Osteoblast (primary cell): ENCODE data around the gene LRRC56. TPM values are rescaled to one million over a fixed set of nuclear protein-coding genes. Genes with fewer than 3 reads are reported as not detected.
A peak's percentile ranks its signal among the peaks of the same experiment; 100 is the strongest.

ENCODE experiments used
- DNase-seq: peaks from one replicate; pipeline ENCODE4 v3.0.0; 2011; ENCODE audit warnings: low spot score, mixed read lengths; ENCODE audit not compliant: insufficient read length; ENCODE audit errors: missing footprints
- H2AFZ ChIP-seq: 2 replicates; pipeline ENCODE4 v1.6.0; 2011; ENCODE audit warnings: mild to moderate bottlenecking, low read length
- H3K27ac ChIP-seq: 2 replicates; pipeline ENCODE4 v1.5.1; 2011; ENCODE audit warnings: mild to moderate bottlenecking, low read depth, low read length, moderate library complexity
- H3K27me3 ChIP-seq: 2 replicates; pipeline ENCODE4 v1.6.0; 2012; ENCODE audit warnings: mild to moderate bottlenecking, control low read depth, inconsistent platforms, low read length, moderate library complexity; ENCODE audit not compliant: insufficient read depth
- H3K36me3 ChIP-seq: 2 replicates; pipeline ENCODE4 v1.5.1; 2011; ENCODE audit warnings: mild to moderate bottlenecking, low read length, control low read depth, moderate library complexity; ENCODE audit not compliant: insufficient read depth
- H3K4me1 ChIP-seq: 2 replicates; pipeline ENCODE4 v1.5.1; 2011; ENCODE audit warnings: mild to moderate bottlenecking, low read length, control low read depth, moderate library complexity; ENCODE audit not compliant: insufficient read depth
- H3K4me2 ChIP-seq: 2 replicates; pipeline ENCODE4 v1.6.0; 2011; ENCODE audit warnings: mild to moderate bottlenecking, low read length; ENCODE audit not compliant: insufficient read depth
- H3K4me3 ChIP-seq: fragments of 200-600 bp; sonication (generic); 3 replicates; pipeline ENCODE4 v1.5.1; 2012; ENCODE audit warnings: mild to moderate bottlenecking, low read length, inconsistent platforms; ENCODE audit not compliant: insufficient read depth
- H3K79me2 ChIP-seq: 2 replicates; pipeline ENCODE4 v1.6.0; 2012; ENCODE audit warnings: mild to moderate bottlenecking, low read length, control low read depth, inconsistent platforms; ENCODE audit not compliant: insufficient read depth
- H3K9me3 ChIP-seq: 2 replicates; pipeline ENCODE4 v1.5.1; 2011; ENCODE audit warnings: low read depth, low read length, control low read depth
- H4K20me1 ChIP-seq: 2 replicates; pipeline ENCODE4 v1.6.0; 2012; ENCODE audit warnings: mild to moderate bottlenecking, low read length, control low read depth; ENCODE audit not compliant: insufficient read depth
- CTCF ChIP-seq: IDR thresholded peaks from 2 replicates; pipeline ENCODE4 v1.5.1; 2011; ENCODE audit warnings: mild to moderate bottlenecking, low read depth, low read length, moderate library complexity; ENCODE audit errors: extremely low read depth
- total RNA-seq: library from RNA; depleted of rRNA; stranded (reverse); fragments of >200 nt; gene quantifications from 2 replicates; pipeline ENCODE4 v1.2.3, GENCODE V29; 2012

The LRRC56 gene
- total RNA-seq, 1 donor = 1.1 TPM

GRCh38 chr11:574632-575312, 37.4 kb downstream of the LRRC56 start:
- no peaks in the 10 kb centered on the region for H3K36me3 ChIP-seq
- H3K4me3 ChIP-seq = peak overlapping the region; percentile 74
- peaks cover 12% of the 10 kb centered on the region for H3K4me1 ChIP-seq
- H3K27ac ChIP-seq = no peak overlapping the region
- H3K79me2 ChIP-seq = peaks cover 31% of the 10 kb centered on the region
- no peak for TF ChIP-seq CTCF
- peak; percentile 90 for DNase-seq
- H3K9me3 ChIP-seq = no peaks in the 10 kb centered on the region
- H3K27me3 ChIP-seq = peaks cover 6% of the 10 kb centered on the region
- H2AFZ ChIP-seq = no peak overlapping the region
- H3K4me2 ChIP-seq = peak overlapping the region; percentile 86
- peaks cover 29% of the 10 kb centered on the region for H4K20me1 ChIP-seq

- peaks cover 12% of the 10 kb centered on the region for H3K4me1 ChIP-seq
- peak overlapping the region; percentile 74 for H3K4me3 ChIP-seq
- no peaks in the 10 kb centered on the region for H3K36me3 ChIP-seq
- peak overlapping the region; percentile 67 for H2AFZ ChIP-seq
- peaks cover 36% of the 10 kb centered on the region for H4K20me1 ChIP-seq
- no peak for DNase-seq
- peaks cover 6% of the 10 kb centered on the region for H3K27me3 ChIP-seq
- no peak for TF ChIP-seq CTCF
- peaks cover 38% of the 10 kb centered on the region for H3K79me2 ChIP-seq
- H3K27ac ChIP-seq = no peak overlapping the region
- H3K9me3 ChIP-seq = no peaks in the 10 kb centered on the region
- peak overlapping the region; percentile 86 for H3K4me2 ChIP-seq
These were observed 38.1 kb downstream of the LRRC56 start for GRCh38 chr11:575313-575995.

- peaks cover 6% of the 10 kb centered on the region for H3K27me3 ChIP-seq
- H3K27ac ChIP-seq = peak within 1 kb of the TSS; percentile 97
- peak within 1 kb of the TSS; percentile 99 for H2AFZ ChIP-seq
- peak within 1 kb of the TSS; percentile 98 for H3K4me3 ChIP-seq
- peaks cover 44% of the 10 kb centered on the region for H3K79me2 ChIP-seq
- peak within 1 kb of the TSS; percentile 93 for H3K4me2 ChIP-seq
- peak; percentile 100 for DNase-seq
- H3K36me3 ChIP-seq = no peaks in the 10 kb centered on the region
- TF ChIP-seq CTCF = no peak
- peaks cover 41% of the 10 kb centered on the region for H4K20me1 ChIP-seq
- no peaks in the 10 kb centered on the region for H3K9me3 ChIP-seq
- peaks cover 12% of the 10 kb centered on the region for H3K4me1 ChIP-seq
These were observed 38.9 kb downstream of the LRRC56 start, which contains the start of gene PHRF1 for GRCh38 chr11:575996-576768. PHRF1 (plus strand) TSS chr11:576470; CDS start chr11:581513, 5,043 bp downstream.
